Right lobe of liver (tissue), 6 donors: Measurements from ENCODE around the gene RPIA. TPM values are rescaled to one million over a fixed set of nuclear protein-coding genes. Genes with fewer than 3 reads are reported as not detected.

Experiments used
- ATAC-seq, 4 donors: fragments of 200-7000 bp; cut with Tn5 transposase; one replicate each; pipeline ENCODE4 v1.9.1; 2020; ENCODE audit warnings: mild to moderate bottlenecking in 4 of 4, moderate library complexity in 4 of 4
- DNase-seq, 3 donors: peaks; one replicate each; pipeline ENCODE4 v3.0.0-alpha.2; 2020
- H3K27ac ChIP-seq, 3 donors: fragments of 200-600 bp; one replicate each; pipeline ENCODE4 v1.8.0; 2022
- H3K27me3 ChIP-seq, 2 donors: fragments of 200-600 bp; one replicate each; pipeline ENCODE4 v1.8.0; 2022
- H3K36me3 ChIP-seq, 4 donors: fragments of 200-600 bp; sonication (generic) in 1 of 4; one replicate each; pipeline versions ENCODE4 v1.5.1 to v1.8.0; 2017 to 2022; ENCODE audit warnings: control low read depth in 1 of 4
- H3K4me1 ChIP-seq, 4 donors: fragments of 200-600 bp; sonication (generic) in 1 of 4; one replicate each; pipeline versions ENCODE4 v1.5.1 to v1.8.0; 2017 to 2022; ENCODE audit warnings: control low read depth in 1 of 4
- H3K4me3 ChIP-seq, 3 donors: fragments of 200-600 bp; one replicate each; pipeline ENCODE4 v1.8.0; 2022
- H3K9me3 ChIP-seq, 4 donors: fragments of 200-600 bp; sonication (generic) in 1 of 4; one replicate each; pipeline versions ENCODE4 v1.5.1 to v1.8.0; 2017 to 2022; ENCODE audit warnings: control low read depth in 1 of 4
- CTCF ChIP-seq, 4 donors: fragments of 200-600 bp in 3 of 4; fragments of 450-650 bp in 1 of 4; IDR thresholded peaks; one replicate each; pipeline versions ENCODE4 v1.5.1 to v1.8.0; 2016 to 2022; ENCODE audit warnings: antibody characterized with exemption in 4 of 4, mild to moderate bottlenecking in 2 of 4
- POLR2A ChIP-seq: fragments of 450-650 bp; IDR thresholded peaks from one replicate; pipeline ENCODE4 v1.6.1; 2017; ENCODE audit warnings: antibody characterized with exemption, mild to moderate bottlenecking
- WGBS: methylation state at CpG from one replicate; pipeline ENCODE4 v1.1.6; 2018; ENCODE audit warnings: low coverage, low lambda C conversion rate; ENCODE audit not compliant: insufficient coverage; ENCODE audit errors: missing lambda C conversion rate; 5-methylcytosine and 5-hydroxymethylcytosine counted together
- intact Hi-C, 2 donors: fragments of 100-400 bp; cut with DNase I; formaldehyde crosslinking; loops; one replicate each; pipeline versions ENCODE4 v1.11.2 to v1.14.1; 2022
- total RNA-seq, 6 experiments: library from RNA; depleted of rRNA in 2 of 6; stranded (reverse); fragments of >200 nt in 2 of 6; fragmentation: NEBNext Ultra II Directional in 3 of 6; extraction: Animal tissue kit (Norgen Biotek cat#: 25700) in 3 of 6; gene quantifications; one replicate each; pipeline versions ENCODE4 v1.1.0 to v1.2.4, GENCODE V29; 2016 to 2023
- donor health status: DM: no; HTN: yes; CAD: no.
- donor health status: DM: no; HTN: no; CAD: no.
- donor health status: DM: no; HTN: no; CAD: no.
- donor health status: DM: no; HTN: yes; CAD: no.
- donor health status: DM: no; HTN: yes; CAD: no.

Gene RPIA
- total RNA-seq, 6 experiments from 2014 or later = 2.2 to 4.8 (median 3.2) TPM

- H3K36me3 ChIP-seq = no peaks in the 10 kb centered on the region
- H3K4me1 ChIP-seq = no peaks in the 10 kb centered on the region
- DNase-seq (no peak), ATAC-seq (no peak)
- no peak overlapping the region for H3K27ac ChIP-seq
- intact Hi-C loops = no loop called here
- TF ChIP-seq CTCF (IDR thresholded peaks at IDR 0.05) (no peak), POLR2A (no peak)
- H3K27me3 ChIP-seq = no peaks in the 10 kb centered on the region
- no peak overlapping the region for H3K4me3 ChIP-seq
- H3K9me3 ChIP-seq = no peaks in the 10 kb centered on the region
- 63% methylated on average over 2 of the region's 3 CpGs for WGBS
These were observed 34.8 kb upstream of the RPIA start for GRCh38 chr2:88656690-88657089.

- intact Hi-C loops = no loop called here
- H3K36me3 ChIP-seq = no peaks in the 10 kb centered on the region
- H3K4me3 ChIP-seq = no peak overlapping the region
- no peak overlapping the region for H3K27ac ChIP-seq
- WGBS = 83% methylated on average over 2 of the region's 2 CpGs
- peak in 1 of 4 donors; percentile 50 for ATAC-seq
- DNase-seq = no peak
- H3K27me3 ChIP-seq = no peaks in the 10 kb centered on the region
- no peaks in the 10 kb centered on the region for H3K4me1 ChIP-seq
- no peaks in the 10 kb centered on the region for H3K9me3 ChIP-seq
- no peak for TF ChIP-seq CTCF (IDR thresholded peaks at IDR 0.05)
- no peak for TF ChIP-seq POLR2A
These were observed 34.3 kb upstream of the RPIA start for GRCh38 chr2:88657131-88657530.

- H3K9me3 ChIP-seq = no peaks in the 10 kb centered on the region
- peak in 2 of 4 donors; percentile 18 to 41 for ATAC-seq
- H3K4me3 ChIP-seq = no peak overlapping the region
- no peak for TF ChIP-seq POLR2A
- no peak for TF ChIP-seq CTCF (IDR thresholded peaks at IDR 0.05)
- 51% methylated on average over 3 of the region's 3 CpGs for WGBS
- H3K27ac ChIP-seq = no peak overlapping the region
- no peaks in the 10 kb centered on the region for H3K27me3 ChIP-seq
- no peaks in the 10 kb centered on the region for H3K4me1 ChIP-seq
- DNase-seq = no peak
- no peaks in the 10 kb centered on the region for H3K36me3 ChIP-seq
- intact Hi-C loops = no loop called here
These were observed 33.1 kb upstream of the RPIA start for GRCh38 chr2:88658326-88658725.

- no peaks in the 10 kb centered on the region for H3K27me3 ChIP-seq
- no peaks in the 10 kb centered on the region for H3K36me3 ChIP-seq
- H3K4me1 ChIP-seq = no peaks in the 10 kb centered on the region
- no peak overlapping the region for H3K4me3 ChIP-seq
- no peaks in the 10 kb centered on the region for H3K9me3 ChIP-seq
- peak overlapping the region; percentile 1 to 53 (median 45) for H3K27ac ChIP-seq
- DNase-seq = no peak
- intact Hi-C loops = no loop called here
- TF ChIP-seq POLR2A = no peak
- no peak for TF ChIP-seq CTCF (IDR thresholded peaks at IDR 0.05)
- peak in 3 of 4 donors; percentile 6 to 46 (median 17) for ATAC-seq
- 60% methylated on average over 3 of the region's 4 CpGs for WGBS
These were observed 32.5 kb upstream of the RPIA start for GRCh38 chr2:88658881-88659537.
